GM18520 (cell line): ENCODE results near the gene CALN1.

Experiments used
- ATAC-seq: cut with Tn5 transposase; IDR thresholded peaks from one replicate; pipeline ENCODE4 v1.9.1; 2021; ENCODE audit not compliant: unreplicated experiment

CALN1 gene

DNA sequence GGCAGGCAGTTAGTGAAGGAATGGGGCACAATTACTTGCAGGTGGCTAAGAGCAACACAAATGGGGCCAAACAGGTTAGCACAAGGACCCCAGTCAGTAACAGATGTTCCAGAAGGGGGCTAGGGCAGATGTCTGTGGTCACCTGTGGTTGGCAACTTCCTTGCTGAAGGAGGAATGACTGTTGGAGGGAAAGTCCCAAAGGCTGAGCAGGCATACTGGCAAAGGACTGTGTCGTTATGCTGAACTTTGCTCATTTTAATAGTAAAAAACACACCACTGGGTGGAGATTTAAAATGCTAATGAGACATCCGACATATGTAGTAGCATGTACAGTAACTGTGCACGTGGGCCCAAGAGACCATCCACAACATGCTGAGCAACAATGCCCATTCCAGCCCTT, 511.6 kb downstream of the CALN1 start:
- no peak for ATAC-seq

- ATAC-seq, result no peak
Measured at GRCh38 chr7:71896535-71896934, 515.6 kb downstream of the CALN1 start.

GRCh38 chr7:71886046-71886445, 526.1 kb downstream of the CALN1 start:
- no peak for ATAC-seq

GRCh38 chr7:71885487-71885886, 526.7 kb downstream of the CALN1 start:
- ATAC-seq, result no peak

GRCh38 chr7:71883415-71883814, 528.7 kb downstream of the CALN1 start:
- no peak for ATAC-seq

DNA sequence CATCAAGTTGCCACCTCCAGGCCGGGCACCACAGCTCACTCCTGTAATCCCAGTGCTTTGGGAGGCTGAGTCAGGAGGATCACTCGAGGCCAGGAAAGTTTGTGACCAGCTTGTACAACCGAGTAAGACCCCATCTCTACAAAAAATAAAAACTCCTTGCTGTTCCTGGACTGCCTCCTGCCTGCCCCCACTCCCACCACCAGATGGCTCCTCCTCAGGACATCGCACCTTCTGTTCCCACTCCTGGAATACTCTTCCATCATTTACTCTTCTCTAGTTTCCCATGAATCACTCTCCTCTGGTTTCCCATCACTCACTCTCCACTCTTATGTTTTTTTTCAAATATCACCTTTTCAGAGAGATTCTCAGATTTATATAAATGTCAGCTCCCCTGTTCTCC, 540.7 kb downstream of the CALN1 start:
- no peak for ATAC-seq

DNA sequence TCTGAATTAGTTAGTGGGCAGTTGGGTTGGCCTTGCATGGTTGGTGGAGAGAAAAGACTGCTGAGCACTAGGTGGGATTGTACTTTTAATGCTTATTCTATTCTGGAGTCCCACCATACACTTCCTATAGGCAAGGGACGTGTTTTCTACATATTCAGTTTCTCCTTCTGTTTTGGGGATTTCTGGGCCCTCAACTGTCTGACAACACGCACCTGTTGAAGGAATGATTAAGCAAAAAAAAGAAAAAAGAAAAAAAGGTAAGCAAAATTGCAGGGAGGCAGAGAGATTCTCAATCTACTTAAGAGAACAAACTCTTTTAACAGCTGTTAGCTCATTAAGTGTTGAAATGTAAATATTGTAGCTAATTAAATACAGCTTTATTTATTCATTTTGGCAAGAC, 541.3 kb downstream of the CALN1 start:
- no peak for ATAC-seq

GRCh38 chr7:71868797-71869196, 543.3 kb downstream of the CALN1 start:
- no peak for ATAC-seq

- no peak for ATAC-seq
Measured at GRCh38 chr7:71867626-71868025, 544.5 kb downstream of the CALN1 start.

- no peak for ATAC-seq
Measured at GRCh38 chr7:71865172-71865571, 547.0 kb downstream of the CALN1 start.

DNA sequence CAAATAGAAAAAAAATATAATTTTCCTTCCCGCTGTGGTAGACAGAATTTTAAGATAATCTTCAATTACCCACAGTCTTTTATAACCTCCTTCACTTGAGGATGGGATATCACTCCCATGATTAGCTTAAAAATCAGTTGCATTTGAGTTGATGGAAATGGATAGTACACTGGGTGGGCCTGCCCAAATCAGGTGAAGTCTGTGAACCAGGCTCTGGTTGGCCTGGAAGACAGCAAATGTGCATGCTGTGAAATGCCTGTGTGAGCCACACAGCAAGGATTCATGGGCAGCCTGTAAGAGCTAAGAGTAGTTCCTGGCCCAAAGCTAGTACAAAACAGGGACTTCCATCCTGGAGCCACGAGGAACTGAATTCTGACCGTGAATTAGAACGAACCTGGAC, 548.0 kb downstream of the CALN1 start:
- no peak for ATAC-seq

- no peak for ATAC-seq
Measured at GRCh38 chr7:71860572-71860971, 551.6 kb downstream of the CALN1 start.

- ATAC-seq, result no peak
Measured at GRCh38 chr7:71857338-71857737, 554.8 kb downstream of the CALN1 start.

DNA sequence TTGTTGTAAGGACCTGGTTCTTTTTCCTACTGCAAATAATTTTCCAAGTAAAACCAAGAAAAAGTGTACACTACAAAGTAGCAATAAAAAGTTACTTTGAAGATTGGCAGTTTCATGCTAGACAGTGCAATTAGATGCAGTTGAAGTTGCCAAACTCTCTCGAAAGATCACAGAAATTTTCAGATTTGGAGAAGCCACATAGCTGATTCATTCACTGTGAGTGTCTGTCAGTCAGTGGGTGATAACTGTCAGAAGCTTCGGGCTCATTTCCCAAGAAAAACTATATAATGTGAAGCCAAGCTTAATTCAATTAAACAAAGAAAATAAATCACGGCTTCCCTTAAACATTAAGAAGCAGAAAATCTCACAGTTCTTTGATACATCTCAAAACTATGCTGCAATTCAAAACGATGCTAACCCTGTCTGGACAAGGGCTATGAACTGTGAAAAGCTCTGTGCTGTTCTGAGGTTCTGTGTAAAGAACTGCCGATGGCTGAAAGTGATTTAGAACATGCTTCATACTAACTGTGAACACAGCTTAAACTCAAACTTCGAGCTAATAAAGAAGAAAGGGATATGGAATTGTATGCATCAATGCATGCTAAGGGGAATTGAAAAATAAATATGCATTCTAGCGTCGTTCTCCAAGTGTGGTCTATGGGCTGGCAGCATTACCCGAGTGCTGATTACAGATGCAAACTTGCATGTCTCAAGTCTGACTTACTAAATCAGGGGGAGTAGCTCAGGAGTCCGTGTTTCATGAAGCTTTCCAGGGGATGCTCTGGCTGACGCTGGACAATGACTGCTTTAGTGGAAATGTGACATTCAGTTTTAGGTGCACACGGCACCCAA, 557.4 kb downstream of the CALN1 start:
- ATAC-seq, result no peak

DNA sequence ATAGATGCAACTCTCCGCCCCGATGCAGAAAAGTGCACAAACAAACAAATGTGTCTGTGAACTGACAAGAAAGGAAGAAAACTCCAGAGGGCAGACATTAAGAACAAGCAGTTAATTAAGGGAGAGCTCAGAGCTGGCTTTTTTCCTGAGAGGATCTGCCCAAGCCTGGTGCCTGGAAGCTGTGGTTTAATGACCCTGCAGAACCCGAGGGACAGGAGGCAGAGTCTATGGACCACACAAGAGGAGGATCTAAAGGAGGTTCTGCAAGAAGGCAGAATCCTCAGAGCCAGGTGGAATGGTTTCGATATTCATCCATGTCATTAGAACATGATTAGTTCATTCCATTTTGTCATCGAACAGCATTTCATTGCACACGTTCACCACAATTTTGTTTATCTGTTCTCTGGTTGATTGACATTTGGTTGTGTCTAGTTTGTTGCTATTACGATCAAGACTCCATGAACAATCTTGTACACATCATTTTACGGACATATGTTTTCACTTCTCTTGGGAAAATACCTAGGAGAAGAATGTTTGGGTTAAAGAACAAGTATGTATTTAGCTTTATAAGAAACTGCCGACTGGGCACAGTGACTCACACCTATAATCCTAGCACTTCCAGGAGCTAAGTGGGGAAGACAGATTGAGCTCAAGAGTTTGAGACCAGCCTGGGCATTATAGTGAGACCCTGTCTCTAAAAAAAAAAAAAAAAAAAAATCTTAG, 560.2 kb downstream of the CALN1 start:
- ATAC-seq, result no peak

GRCh38 chr7:71846160-71846559, 566.0 kb downstream of the CALN1 start:
- ATAC-seq, result no peak

DNA sequence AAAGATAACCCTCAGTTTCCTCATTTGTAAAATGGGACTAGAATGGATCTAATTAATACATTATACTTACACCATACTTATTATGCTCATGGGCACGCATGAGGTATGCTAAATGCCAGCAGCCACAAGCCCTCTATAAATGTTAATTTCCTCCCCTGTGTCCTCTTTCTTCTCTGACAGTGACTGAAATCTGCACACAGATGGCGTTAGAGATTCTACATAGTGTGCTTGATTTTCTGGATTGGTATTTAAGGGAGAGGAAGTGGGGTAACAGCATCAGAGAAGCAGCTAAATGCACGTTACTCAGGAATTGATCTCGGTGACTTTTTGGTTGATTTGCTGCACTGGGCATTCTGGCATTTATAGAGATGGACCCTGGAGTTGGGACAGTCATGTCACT, 568.5 kb downstream of the CALN1 start:
- ATAC-seq, result no peak

- no peak for ATAC-seq
Measured at GRCh38 chr7:71842786-71843185, 569.4 kb downstream of the CALN1 start.

- ATAC-seq, result no peak
Measured at GRCh38 chr7:71842381-71842780, 569.8 kb downstream of the CALN1 start.

DNA sequence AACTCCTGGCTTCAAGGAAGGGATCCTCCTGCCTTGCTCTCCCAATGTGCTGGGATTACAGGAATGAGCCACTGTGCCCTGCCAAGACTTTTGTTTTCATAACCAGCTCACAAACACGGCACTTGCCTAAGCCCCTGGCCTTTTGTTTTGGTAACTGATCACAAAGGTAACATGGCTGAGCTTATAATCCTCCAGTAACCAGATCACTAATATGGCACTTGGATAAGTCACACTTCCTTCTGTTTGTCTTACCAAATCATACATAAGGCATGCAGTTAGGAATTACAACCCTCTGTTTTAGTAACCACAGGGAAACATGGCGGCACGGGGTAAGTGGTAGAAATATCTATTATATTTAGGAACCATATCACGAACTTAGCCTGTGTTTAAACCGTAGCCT, 577.1 kb downstream of the CALN1 start:
- ATAC-seq, result no peak

DNA sequence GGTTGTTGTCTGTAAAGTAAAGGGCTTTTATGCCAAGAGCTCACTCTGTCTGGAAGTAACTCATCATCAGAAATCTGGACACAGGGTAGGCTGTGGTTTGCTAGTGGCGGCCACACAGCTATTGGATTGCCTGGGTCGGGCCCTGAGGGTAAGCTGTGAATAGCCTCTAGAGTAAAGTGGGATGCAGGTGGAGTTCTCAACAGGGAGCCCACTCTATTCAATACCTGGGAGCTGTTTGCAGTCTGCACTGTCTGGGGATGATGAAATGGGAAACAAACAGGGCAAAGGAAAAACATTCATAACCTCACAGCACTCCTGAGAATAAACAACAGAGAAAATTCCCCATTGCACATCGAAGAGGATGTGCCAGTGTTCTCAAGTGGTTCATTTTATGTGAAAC, 582.6 kb downstream of the CALN1 start:
- ATAC-seq, result no peak

DNA sequence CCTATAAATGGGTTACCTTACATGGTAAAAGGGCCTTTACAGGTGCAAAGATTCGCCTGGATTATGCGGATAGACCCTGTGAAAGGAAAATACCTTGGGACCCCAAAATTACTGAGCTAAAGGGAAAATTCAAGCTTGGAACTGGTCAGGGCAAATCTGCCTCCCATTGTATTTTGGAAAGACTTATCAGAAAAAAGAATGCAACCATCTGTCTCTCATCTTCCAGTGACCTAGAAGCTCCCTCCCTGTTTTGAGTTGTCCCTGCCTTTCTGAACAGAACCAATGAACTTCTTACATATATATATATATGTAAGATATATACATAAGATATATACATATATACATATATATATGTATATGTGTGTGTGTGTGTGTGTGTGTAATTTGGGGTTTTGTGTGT, 583.8 kb downstream of the CALN1 start:
- no peak for ATAC-seq
